ENCODE measurements around the gene CWC27.

DNA sequence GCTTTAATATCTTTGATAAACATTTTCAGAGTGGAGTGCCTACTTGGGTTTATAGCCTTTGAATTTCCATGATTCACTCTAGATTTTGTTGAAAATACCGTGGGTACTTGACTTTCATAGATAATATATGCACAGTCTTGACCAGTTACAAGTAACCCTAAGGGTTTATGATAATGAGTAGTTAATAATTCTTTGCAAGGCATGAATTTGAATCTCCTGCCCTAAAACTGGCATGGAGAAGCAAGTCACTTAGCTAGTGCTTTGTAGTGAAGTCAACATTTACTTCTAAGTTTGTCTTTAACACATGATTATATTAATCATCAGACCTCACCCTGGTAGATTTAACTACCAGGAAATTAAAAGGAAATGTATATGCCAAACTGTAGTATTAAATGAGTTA, 115.8 kb downstream of the CWC27 start:
- TF ChIP-seq, protein P1, sequence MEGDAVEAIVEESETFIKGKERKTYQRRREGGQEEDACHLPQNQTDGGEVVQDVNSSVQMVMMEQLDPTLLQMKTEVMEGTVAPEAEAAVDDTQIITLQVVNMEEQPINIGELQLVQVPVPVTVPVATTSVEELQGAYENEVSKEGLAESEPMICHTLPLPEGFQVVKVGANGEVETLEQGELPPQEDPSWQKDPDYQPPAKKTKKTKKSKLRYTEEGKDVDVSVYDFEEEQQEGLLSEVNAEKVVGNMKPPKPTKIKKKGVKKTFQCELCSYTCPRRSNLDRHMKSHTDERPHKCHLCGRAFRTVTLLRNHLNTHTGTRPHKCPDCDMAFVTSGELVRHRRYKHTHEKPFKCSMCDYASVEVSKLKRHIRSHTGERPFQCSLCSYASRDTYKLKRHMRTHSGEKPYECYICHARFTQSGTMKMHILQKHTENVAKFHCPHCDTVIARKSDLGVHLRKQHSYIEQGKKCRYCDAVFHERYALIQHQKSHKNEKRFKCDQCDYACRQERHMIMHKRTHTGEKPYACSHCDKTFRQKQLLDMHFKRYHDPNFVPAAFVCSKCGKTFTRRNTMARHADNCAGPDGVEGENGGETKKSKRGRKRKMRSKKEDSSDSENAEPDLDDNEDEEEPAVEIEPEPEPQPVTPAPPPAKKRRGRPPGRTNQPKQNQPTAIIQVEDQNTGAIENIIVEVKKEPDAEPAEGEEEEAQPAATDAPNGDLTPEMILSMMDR (IDR thresholded peaks at IDR 0.05; ENCODE audit: insufficient read depth, low read length) = no peak
- no peak for TF ChIP-seq POLR2AphosphoS5 (IDR thresholded peaks at IDR 0.05; ENCODE audit: low read depth)
- TF ChIP-seq, protein P2, sequence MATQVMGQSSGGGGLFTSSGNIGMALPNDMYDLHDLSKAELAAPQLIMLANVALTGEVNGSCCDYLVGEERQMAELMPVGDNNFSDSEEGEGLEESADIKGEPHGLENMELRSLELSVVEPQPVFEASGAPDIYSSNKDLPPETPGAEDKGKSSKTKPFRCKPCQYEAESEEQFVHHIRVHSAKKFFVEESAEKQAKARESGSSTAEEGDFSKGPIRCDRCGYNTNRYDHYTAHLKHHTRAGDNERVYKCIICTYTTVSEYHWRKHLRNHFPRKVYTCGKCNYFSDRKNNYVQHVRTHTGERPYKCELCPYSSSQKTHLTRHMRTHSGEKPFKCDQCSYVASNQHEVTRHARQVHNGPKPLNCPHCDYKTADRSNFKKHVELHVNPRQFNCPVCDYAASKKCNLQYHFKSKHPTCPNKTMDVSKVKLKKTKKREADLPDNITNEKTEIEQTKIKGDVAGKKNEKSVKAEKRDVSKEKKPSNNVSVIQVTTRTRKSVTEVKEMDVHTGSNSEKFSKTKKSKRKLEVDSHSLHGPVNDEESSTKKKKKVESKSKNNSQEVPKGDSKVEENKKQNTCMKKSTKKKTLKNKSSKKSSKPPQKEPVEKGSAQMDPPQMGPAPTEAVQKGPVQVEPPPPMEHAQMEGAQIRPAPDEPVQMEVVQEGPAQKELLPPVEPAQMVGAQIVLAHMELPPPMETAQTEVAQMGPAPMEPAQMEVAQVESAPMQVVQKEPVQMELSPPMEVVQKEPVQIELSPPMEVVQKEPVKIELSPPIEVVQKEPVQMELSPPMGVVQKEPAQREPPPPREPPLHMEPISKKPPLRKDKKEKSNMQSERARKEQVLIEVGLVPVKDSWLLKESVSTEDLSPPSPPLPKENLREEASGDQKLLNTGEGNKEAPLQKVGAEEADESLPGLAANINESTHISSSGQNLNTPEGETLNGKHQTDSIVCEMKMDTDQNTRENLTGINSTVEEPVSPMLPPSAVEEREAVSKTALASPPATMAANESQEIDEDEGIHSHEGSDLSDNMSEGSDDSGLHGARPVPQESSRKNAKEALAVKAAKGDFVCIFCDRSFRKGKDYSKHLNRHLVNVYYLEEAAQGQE (IDR thresholded peaks at IDR 0.05; ENCODE audit: insufficient replicate concordance, low read depth) = no peak
